GM18526 (cell line): ENCODE results near the gene THSD4.

ENCODE experiments used
- POLR2A ChIP-seq: IDR thresholded peaks from 3 replicates; pipeline ENCODE4 v1.6.1; 2011; ENCODE audit not compliant: insufficient read length; ENCODE audit errors: extremely low read depth

THSD4 gene

DNA sequence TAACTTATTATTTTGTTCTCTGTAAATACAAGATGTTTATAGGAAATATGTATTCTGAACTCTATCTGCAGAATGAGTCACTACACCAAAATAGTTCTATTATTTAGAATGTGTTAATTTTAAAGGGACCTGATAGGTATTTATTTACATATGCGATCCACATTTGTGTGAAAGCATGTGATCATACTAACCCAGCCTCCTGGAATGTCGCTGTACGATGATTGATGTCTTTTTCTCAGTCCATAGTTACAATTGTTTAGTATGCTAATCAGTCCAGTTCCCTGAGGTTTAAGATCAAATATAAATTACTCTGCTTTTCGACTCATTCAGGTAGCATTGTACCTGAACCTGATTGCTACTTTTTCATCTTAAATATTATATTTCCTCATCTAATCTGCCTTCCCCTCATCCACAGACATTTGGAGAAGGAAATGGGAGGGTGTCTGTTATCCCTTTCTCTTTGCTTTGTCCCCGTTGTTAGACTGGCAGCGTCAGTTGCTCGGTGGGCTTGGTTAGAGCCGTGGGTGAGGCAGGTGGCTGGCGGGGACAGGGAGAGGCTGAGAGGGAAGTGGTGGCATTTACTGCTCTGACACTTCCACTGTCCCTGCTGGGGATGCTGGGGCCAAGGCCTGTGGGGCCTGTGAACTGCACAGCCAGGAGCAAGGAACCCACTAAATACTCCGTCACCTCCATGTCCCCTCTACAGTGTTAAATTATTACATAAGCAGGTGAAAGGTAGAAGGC, 667.3 kb downstream of the THSD4 start:
- TF ChIP-seq POLR2A = no peak

DNA sequence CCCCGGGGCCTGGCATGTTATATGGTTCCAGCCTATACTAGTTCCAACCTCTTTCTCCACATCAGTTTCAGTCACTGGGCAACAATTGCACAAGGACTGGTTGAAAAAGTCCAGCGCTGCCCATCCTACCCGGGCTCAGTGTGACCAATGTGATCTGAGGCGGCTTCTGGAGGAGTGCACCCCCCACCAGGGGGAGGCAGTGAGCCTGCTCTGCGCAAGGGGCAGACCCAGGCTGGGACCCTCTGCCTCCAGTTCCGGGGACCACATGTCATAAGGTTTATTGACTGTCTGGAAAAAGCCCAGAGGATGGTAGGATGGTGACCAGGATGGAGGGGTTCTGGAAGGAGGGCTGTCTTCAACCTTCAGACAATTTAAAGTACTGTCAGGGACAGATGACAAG, 669.4 kb downstream of the THSD4 start:
- TF ChIP-seq POLR2A = no peak

DNA sequence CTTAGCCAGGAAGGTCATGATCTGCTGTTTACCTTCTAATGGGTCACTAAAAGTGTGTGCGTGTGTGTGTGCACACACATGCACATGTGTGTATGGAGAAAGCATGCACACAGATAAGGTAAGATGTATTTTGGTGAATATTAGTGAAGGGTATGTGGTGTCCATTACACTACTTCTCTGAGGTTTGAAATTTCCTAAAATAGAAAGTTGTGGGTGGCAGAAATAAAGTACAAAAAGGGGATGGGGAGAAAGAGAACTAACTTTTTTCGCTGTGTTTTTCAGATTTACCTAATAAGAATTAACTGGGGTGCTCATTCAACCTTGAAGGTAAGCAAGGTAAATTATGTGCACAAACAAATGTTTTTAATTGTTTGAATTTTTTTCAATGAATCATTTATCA, 670.7 kb downstream of the THSD4 start:
- no peak for TF ChIP-seq POLR2A

DNA sequence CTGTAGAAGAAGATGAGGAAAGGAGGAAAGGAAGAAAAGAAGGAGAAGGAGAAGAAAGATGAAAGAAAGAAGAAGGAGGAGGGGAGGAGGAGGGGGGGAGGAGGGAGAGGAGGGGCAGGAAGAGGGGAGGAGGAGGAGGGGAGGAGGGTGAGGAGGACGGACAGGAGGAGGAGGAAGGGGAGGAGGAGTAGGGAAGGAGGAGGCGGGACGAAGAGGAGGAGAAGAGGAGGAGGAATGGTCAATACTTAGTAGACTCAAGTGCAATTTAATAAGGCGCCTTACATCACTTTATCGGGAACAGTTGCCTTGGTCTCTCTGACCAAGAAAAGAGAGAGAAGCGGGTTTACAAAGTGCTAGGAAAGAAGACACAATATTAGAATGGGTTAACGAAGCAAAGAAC, 671.4 kb downstream of the THSD4 start:
- TF ChIP-seq POLR2A = no peak

DNA sequence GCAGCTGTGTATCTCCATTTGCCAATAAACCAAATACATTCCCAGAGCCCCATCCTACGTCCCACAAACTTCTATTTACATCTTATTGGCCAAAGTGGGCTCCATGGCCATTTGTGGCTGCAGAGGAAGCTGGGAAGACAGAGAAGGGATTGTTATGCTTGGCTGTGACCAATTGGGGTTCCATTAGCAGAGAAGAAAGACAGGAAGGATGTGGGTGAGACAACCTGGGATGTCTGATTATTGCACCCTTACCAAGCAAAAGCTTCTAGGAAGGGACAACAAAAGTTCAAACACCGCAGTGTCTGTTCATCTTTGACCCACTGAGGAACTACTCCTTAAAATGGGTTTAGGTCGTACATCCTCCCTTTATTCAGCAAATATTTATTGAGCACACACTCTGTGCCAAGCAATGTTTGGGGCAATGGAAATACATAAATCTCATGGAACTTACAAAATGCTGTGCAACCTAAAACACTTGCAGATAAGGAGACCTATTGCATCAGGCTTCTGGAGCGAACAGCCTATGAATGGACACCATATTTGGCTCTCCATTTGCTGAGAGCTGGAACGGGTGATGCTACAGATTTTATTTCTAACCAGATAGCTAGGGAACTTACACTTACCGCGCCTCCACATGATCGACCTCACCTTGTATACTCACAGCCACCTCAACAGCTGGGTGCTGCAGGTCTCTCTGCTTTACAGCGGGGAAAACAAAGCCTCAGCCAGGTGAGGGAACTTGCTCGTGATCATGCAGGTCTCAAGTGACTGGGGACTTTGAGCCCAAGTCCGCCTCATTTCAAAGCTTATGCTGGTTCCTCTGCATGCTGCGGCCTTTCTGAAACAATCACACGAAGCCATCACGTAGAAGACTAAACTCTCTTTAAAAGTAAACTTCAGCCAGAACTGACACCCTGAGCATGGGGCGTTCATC, 673.6 kb downstream of the THSD4 start:
- no peak for TF ChIP-seq POLR2A

DNA sequence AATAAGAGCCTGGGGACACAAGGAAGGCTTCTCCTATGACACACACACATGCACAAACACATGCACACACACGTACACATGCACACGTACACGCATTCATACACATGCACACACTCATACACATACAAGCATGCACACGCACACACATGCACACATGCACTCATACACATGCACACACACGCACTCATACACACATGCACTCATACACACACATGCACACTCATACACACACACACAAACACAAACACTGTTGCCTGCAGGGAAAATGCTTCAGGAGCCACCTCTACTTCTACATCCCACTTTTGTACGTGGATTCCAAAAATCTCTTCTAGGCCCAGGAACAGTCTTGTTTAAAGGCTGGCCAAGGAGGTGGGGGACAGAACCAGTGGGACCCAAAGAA, 674.3 kb downstream of the THSD4 start:
- TF ChIP-seq POLR2A = no peak

DNA sequence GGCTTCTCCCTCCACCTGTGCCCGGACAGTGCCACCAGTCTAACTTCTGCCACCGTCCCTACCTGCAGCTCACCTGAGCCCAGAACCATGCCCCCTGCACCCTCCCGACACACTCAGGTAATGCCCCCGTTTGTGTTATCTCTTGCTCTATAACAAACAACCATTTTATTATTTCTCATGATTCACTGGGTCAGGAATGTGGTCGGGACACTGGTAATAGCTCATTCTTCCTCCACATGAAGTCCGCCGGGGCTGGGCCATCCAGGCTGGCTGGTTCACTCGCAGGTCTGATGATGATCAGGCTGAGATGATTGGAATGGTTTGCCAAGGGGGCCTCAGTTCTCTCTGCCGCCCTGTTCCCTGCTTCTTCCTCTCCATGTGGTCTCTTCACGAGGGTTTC, 674.8 kb downstream of the THSD4 start:
- no peak for TF ChIP-seq POLR2A

DNA sequence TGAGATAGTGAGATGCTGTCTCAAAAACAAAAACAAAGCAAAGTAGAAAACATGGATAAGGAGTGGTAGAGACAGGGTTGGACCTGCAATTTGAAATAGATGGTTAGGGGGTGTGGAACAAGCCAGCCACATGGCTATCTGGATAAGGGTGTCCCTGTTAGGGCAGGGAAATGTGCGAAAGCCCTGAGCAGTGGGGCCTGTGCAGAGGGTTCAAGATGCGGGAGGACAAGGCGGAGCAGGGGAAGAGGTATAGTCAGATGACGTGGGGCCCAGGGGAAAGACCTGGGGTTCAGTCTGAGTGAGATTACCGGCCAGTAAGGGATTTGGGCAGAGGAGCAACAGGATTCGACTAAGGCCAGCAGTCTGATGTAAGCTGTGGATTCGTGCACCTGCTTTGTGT, 676.7 kb downstream of the THSD4 start:
- no peak for TF ChIP-seq POLR2A

DNA sequence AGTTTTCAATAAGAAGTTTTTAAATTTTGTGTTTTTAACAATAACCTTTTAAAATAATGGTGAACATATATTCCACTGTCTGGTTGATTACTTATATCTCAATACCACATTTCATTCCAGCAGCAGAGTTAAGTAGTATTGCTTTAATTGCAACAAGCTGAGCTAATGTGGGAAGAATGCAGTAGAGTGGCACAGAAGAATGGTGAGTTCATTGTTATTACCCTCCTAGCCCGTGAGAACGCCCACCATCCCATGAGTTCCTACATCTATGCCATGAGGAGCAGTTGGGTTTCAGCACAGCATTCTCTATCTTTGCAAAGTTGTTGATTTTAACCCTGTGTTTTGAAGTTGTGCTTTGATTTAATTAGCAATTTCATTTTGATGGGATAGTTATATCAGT, 677.2 kb downstream of the THSD4 start:
- no peak for TF ChIP-seq POLR2A

DNA sequence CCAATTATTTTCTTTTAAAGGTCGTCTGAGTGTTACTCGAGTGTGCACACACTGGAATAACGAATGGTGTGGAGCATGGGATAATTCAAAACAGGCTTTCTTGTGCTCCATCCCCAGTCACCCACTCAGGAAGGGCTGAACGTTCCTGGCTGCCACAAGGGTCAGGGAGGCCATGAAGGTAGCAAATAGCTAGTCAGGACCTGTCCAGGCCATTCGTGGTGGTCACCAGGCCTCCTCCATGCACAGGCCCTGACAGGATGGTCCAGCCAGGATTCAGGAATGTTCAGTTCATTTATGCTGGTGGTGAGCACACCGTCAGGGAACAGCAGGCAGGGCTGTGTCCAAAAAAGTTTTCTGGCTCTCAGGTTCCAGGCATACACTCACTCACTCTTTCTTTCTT, 683.4 kb downstream of the THSD4 start:
- no peak for TF ChIP-seq POLR2A

DNA sequence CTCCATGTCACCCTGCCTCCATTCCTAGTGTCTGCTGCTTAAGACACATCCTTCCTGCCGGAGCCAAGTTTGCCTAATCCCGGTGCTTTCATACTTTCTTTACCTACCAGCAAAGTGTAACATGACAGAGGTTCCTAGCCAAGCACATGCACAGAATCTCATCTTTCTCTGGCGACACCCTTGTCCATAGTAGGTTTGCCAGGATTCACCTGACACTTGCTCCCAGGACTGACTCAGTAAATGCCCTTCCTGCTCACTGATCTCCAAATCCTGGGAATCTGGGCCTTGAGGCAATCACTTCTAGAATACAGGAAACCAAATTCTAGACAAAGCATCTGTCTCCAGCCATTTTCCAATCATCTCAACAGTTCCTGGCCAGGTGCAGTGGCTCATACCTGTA, 684.9 kb downstream of the THSD4 start:
- TF ChIP-seq POLR2A = no peak

DNA sequence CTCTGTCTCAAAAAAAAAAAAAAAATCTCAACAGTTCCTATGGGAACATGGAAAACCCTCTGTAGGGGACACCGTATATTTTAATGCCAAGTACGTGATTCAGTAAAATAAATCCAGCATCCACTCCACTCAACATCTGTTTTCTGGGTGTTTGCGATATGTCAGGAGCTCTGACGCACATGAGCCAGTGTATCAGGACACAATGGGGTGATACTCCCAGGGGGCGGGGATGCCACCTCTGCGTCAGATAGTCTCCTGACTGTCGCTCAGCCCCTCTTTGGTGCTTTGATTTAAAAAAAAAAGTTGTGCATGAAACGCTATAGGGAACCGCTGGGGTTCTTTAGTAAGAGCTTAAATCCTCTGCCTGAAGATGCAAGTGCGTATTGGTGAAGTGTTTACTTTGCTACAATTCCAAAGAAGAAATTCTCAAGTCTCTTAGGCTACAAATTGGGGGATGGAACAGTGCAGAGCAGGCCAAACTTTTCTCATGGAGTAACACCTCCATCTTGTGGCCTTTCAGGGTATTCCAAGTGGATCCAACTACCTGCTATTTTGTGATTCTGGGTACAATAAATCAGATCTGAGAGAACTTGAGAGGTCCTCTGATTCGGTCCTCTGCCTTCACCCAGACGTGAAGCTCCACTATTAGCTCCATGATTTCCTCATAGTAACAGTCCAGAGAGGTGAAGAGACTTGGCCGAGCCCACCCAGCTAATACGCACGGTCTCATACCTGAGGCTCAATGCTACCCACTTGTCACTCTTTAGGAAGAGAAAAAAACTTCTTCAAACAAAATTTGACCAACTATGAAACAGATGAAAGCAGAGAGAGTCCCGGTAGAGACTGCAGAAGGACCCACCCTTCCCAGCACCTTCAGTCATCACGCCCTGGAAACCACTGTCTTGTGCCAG, 685.8 kb downstream of the THSD4 start:
- TF ChIP-seq POLR2A = no peak

DNA sequence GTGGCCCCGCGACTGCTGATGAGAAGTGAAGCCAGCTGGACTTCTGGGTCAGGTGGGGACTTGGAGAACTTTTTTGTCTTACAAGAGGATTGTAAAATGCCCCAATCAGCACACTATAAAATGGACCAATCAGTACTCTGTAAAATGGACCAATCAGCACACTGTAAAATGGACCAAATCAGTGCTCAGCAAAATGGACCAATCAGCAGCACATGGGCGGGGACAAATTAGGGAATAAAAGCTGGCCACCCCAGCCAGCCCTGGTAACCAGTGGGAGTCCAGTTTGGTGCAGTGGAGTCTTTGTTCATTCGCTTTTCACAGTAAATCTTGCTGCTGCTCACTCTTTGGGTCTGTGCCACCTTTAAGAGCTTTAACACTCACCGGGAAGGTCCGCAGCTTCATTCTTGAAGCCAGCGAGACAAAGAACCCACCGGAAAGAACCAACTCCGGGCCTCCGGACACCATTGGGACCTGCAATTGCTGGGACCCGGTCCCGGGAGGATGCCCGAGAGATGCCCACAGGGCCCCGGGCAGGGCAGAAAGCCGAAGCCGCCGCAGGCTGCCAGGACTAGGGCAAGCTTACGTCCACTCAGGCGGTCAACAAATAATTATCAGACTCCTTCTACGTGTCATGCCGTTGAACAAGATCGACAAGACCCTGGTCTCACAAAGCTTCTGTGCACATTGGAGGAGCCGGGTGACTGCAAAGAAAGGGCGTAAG, 686.8 kb downstream of the THSD4 start:
- no peak for TF ChIP-seq POLR2A

DNA sequence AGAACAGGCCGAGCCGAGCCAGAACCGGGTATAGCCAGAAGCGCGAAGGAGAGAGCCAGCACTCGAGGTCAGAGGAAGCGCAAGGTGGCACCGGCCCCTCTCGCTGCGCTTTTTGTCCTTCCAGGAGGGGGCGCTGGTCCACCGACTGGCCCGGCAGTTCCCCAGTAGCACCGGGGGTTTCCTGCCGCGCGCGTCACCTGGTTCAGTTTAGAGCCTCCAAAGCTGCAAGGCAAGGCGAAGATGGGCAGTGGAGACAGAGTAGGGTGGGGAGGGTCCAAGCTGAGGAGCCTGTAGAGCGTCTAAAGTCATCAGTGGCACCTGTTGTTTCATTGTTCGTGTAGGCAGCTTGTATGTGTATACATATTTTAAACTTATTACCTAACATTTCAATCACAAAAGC, 687.5 kb downstream of the THSD4 start:
- TF ChIP-seq POLR2A = no peak

DNA sequence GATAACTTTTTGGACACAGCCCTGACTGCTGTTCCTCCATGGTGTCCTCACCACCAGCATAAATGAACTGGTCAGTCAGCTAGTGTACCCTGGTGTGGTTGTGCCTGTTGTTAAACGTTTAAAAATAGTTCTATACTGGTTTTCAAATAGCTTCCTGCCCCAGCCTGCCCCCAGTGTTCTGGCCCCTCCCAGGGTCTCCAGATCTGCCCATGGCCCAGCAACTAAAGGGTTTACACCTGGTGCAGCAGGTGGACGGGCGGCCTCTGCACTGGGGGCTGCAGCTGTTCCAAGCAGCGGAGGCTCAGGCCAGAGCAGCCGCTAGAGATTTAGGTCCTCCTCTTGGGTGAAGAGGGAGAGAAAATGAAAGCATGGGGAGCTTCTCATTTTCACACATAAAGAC, 689.0 kb downstream of the THSD4 start:
- TF ChIP-seq POLR2A = no peak
